Chondrocyte (in vitro differentiated cells): ENCODE results near the gene THADA. TPM values are rescaled to one million over a fixed set of nuclear protein-coding genes. Genes with fewer than 3 reads are reported as not detected.

ENCODE experiments used
- DNase-seq: peaks from one replicate; pipeline ENCODE4 v3.0.0; 2021; ENCODE audit warnings: mixed read lengths, low spot score
- H3K27ac Mint-ChIP-seq: one replicate; pipeline ENCODE4 v1.8.0; 2021; ENCODE audit warnings: mild to moderate bottlenecking, moderate library complexity, mixed read lengths; ENCODE audit not compliant: unreplicated experiment
- H3K27me3 Mint-ChIP-seq: 2 replicates; pipeline ENCODE4 v1.8.0; 2021; ENCODE audit warnings: low read depth, mixed read lengths
- H3K36me3 Mint-ChIP-seq: 2 replicates; pipeline ENCODE4 v1.8.0; 2021; ENCODE audit warnings: low read depth, mixed read lengths
- H3K4me1 Mint-ChIP-seq: 2 replicates; pipeline ENCODE4 v1.8.0; 2021; ENCODE audit warnings: low read depth, mild to moderate bottlenecking, mixed read lengths
- H3K4me3 Mint-ChIP-seq: one replicate; pipeline ENCODE4 v1.8.0; 2021; ENCODE audit warnings: mild to moderate bottlenecking, moderate library complexity, mixed read lengths; ENCODE audit not compliant: unreplicated experiment
- H3K9me3 Mint-ChIP-seq: 2 replicates; pipeline ENCODE4 v1.8.0; 2021; ENCODE audit warnings: low read depth, mixed read lengths
- total RNA-seq: library from RNA; stranded (reverse); gene quantifications from 3 replicates; pipeline ENCODE4 v1.2.1, GENCODE V29; 2021
- TF ChIP-seq, protein P1 (sequence below): fragments of 200-600 bp; sonication (generic); IDR thresholded peaks from 2 replicates; pipeline ENCODE4 v1.5.0; 2021; ENCODE audit warnings: antibody characterized with exemption, mild to moderate bottlenecking, moderate library complexity

THADA gene
- total RNA-seq, 1 donor from 2014 or later, result 28.4 TPM

DNA sequence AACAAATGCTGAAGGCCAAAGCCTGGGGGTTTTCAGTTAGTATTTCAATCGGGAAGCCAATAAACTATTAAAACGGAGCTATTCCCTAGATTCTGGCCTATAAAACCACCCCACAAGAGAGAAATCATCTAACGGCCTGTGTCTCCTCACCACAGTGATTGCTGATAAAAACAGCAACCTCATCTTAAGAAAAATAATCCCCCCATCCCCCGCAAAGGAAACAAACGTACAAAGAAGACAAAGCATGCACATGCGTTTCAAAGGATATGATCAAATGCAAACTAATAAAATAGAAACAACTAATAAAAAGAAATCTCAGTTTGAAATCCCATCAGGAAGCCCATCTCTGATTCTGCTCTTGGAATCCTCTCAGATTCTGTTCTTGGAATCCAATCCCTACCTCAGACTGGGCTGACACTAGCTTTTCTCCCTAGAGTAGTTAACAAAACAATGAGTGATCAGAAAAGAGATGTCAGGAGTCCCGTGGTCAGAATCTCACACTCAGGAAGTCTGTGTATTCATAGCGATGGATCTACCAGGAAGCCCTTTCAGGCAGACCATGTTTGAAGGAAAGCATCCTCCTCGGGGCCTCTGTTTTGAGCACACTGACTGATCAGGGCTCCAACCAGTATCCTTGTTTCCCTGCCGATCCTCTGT lies 150.7 kb downstream of the THADA start:
- Mint-ChIP-seq H3K27me3 (no peaks in the 10 kb centered on the region), H3K4me3 (no peak overlapping the region), H3K36me3 (peaks cover 11% of the 10 kb centered on the region), H3K27ac (peak overlapping the region; percentile 69), H3K9me3 (no peaks in the 10 kb centered on the region), H3K4me1 (peaks cover 18% of the 10 kb centered on the region)
- DNase-seq, result no peak
- TF ChIP-seq, protein P1, sequence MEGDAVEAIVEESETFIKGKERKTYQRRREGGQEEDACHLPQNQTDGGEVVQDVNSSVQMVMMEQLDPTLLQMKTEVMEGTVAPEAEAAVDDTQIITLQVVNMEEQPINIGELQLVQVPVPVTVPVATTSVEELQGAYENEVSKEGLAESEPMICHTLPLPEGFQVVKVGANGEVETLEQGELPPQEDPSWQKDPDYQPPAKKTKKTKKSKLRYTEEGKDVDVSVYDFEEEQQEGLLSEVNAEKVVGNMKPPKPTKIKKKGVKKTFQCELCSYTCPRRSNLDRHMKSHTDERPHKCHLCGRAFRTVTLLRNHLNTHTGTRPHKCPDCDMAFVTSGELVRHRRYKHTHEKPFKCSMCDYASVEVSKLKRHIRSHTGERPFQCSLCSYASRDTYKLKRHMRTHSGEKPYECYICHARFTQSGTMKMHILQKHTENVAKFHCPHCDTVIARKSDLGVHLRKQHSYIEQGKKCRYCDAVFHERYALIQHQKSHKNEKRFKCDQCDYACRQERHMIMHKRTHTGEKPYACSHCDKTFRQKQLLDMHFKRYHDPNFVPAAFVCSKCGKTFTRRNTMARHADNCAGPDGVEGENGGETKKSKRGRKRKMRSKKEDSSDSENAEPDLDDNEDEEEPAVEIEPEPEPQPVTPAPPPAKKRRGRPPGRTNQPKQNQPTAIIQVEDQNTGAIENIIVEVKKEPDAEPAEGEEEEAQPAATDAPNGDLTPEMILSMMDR, result no peak

DNA sequence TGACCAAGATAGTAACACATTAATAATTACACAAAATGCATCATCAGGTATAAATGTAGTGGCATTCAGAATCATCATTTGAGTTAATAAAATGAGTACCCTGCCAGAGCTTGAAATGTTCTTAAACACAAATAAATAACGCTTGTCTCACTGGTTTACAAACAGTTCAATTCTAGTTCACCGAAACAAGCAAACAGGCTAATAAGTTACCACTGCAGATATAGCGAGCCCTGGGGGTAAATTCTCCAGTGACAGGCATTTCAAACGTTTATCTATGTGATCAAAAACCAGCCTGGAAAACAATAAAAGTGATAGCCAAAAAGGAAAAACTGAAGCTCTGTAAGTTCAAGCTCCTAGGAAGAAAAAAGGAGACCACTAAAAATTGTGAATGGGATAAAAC lies 152.6 kb downstream of the THADA start:
- Mint-ChIP-seq H3K27ac (no peak overlapping the region), H3K4me3 (no peak overlapping the region), H3K36me3 (peaks cover 3% of the 10 kb centered on the region), H3K9me3 (no peaks in the 10 kb centered on the region), H3K4me1 (peaks cover 14% of the 10 kb centered on the region), H3K27me3 (no peaks in the 10 kb centered on the region)
- TF ChIP-seq, protein P1, result no peak
- DNase-seq, result no peak

DNA sequence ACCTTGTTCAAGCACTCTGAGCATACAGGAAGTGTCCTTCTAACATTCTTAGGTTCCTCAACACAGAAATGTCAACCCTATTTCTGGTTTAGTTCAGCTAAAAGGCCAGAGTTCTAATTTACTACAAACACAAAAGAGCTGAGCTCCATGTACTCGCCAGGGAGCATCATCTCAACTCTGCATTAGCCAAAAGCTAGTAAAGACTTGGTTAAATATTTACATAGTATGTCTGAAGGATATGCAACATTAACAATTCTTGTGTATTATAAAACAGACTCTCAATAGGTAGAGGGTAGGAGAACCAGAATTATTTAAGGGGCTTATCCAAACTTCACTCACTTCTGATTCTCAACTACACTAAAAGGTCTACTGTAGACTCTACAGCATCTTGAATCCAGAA lies 154.6 kb downstream of the THADA start:
- TF ChIP-seq, protein P1, result no peak
- H3K9me3 Mint-ChIP-seq, result no peaks in the 10 kb centered on the region
- no peak overlapping the region for H3K27ac Mint-ChIP-seq
- peaks cover 14% of the 10 kb centered on the region for H3K4me1 Mint-ChIP-seq
- H3K27me3 Mint-ChIP-seq, result no peaks in the 10 kb centered on the region
- peaks cover 3% of the 10 kb centered on the region for H3K36me3 Mint-ChIP-seq
- H3K4me3 Mint-ChIP-seq, result no peak overlapping the region
- no peak for DNase-seq

DNA sequence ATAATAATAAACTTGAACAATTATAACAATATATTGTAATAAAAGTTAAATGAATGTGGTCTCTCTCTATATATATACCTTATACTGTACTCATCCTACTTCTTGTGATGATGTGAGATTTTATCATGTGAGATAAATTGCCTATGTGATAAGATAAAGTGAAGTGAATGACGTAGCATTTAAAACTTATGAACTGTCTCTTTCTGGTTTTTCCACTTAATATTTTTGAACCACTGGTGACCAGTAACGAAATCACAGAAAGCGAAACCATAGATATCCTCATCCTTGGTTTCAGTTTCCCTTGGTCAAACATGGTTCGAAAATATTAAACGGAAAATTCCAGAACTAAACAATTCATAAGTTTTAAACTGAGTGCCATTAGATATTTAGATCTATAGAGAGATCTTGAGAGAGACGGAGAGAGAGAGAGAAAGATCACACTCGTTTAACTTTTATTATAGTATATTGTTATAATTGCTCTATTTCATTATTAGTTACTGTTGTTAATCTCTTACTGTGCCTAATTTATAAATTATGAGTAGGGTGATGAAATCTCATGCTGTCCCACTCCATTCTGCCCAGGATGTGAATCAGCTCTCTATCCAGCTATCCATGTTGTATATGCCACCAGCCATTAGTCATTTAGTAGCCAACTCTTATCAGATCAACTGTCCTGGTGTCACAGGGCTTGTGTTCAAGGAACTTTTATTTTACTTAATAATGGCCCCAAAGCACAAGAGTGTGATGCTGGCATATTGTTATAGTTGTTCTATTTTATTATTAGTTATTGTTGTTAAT lies 156.8 kb downstream of the THADA start:
- Mint-ChIP-seq H3K9me3 (no peaks in the 10 kb centered on the region), H3K27ac (no peak overlapping the region), H3K4me3 (no peak overlapping the region), H3K4me1 (no peaks in the 10 kb centered on the region), H3K27me3 (no peaks in the 10 kb centered on the region), H3K36me3 (no peaks in the 10 kb centered on the region)
- DNase-seq, result no peak
- TF ChIP-seq, protein P1, result no peak

DNA sequence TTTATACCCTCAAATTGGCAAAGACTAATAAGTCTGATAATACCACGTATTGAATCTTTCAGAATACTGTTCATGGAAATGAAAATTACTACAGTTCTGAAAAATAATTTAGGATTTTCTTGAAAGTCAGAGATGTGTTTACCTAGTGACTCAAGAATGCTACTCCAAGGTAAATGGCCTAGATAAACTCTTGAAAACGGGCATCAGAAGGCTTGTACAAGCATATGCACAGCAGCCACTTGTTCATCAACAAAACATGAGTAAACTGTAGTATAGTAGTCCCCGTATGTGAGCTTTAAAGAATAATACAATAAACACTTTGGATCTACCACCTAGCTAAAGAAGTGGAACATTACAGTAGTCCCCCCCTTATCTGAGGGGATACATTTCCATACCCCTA lies 157.5 kb downstream of the THADA start:
- Mint-ChIP-seq H3K36me3 (no peaks in the 10 kb centered on the region), H3K27ac (no peak overlapping the region), H3K27me3 (no peaks in the 10 kb centered on the region), H3K9me3 (no peaks in the 10 kb centered on the region), H3K4me1 (no peaks in the 10 kb centered on the region), H3K4me3 (no peak overlapping the region)
- DNase-seq, result no peak
- TF ChIP-seq, protein P1, result no peak
